GM19351 (cell line): ENCODE measurements around the gene ANXA7.

Source experiments
- ATAC-seq: cut with Tn5 transposase; IDR thresholded peaks from one replicate; pipeline ENCODE4 v1.9.1; 2021; ENCODE audit warnings: mild to moderate bottlenecking, moderate library complexity; ENCODE audit not compliant: unreplicated experiment

Gene ANXA7

DNA sequence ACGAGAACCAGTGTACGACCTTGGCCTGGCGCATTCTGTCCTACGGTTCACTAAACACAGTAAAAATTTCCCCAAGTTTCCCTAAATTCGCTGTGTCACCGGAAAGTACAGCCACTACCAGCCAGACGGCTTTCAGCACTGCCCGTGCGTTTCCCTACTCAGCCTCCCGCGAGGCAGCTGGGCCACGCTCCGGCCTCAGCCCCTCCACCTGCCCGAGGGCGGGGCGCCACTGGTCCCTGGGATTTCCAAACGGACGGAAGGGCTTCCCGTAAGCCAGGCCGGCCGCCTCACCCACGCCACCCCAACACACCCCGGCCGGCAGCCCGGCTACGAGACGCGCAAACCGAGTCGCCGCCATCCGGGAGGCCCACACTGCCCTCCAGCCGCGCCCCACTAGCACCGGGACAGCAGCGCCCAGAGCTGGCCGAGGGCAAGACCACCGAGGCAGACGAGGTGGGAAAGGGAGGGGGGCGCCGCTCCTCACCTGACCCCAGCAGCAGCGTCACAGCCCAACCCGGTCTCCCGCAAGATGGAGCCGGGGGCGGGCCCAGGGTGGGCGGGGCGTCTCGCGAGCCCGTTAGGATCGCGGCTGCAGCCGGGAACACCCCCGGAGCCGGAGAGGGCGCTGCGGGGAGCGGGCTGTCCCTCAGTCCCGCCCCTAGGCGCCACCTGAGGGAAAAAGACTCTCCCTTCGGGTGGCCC, at the start of gene ANXA7:
Gene ANXA7, minus strand, starts transcription at position 531 of the 702 bp plus-strand sequence. CDS start 13,202 bp downstream, outside the sequence.
- ATAC-seq, result peak; percentile 85

DNA sequence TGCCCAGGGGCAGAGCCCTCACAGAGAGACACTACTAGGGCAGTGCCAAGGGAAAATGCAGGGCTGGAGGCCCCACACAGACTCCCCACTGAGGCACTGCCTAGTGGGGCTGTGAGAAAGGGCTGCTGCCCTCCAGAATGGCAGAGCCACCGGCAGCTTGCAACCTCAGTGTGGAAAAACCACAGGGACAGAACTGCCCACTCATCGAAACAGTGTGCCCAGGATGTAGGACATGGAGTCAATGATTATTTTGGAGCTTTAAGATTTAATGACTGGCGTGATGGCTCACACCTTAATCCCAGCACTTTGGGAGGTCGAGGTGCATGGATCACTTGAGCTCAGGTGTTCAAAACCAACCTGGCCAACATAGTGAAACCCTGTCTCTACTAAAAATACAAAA, 47.0 kb upstream of the ANXA7 start:
- ATAC-seq, result no peak

DNA sequence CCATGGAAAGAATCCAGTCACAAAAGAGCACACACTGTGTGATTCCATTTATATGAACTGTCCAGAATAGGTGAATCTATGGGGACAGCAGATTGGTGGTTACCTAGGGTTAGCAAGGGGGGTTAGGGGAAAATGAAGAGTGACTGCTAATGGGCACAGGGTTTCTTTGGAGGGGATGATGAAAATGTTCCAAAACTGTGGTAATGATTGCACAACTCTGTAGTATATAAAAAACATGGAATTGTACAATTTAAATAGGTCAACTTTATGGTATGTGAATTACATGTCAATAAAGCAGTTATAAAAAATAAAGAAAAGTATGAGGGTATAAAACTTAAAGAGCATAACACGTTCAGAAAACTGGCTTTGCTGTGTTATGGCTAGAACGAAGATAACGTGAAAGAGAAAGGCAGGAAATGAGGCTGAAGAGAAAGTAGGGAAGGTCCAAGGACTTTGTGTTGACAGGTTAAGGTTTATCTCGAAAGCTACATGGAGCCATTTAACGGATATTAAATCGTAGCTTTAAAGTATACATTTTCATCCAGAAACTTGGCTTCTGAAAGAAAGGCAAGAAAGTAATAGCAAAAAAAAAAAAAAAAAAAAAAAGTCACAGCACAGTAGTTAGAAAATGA, 45.9 kb upstream of the ANXA7 start:
- no peak for ATAC-seq

DNA sequence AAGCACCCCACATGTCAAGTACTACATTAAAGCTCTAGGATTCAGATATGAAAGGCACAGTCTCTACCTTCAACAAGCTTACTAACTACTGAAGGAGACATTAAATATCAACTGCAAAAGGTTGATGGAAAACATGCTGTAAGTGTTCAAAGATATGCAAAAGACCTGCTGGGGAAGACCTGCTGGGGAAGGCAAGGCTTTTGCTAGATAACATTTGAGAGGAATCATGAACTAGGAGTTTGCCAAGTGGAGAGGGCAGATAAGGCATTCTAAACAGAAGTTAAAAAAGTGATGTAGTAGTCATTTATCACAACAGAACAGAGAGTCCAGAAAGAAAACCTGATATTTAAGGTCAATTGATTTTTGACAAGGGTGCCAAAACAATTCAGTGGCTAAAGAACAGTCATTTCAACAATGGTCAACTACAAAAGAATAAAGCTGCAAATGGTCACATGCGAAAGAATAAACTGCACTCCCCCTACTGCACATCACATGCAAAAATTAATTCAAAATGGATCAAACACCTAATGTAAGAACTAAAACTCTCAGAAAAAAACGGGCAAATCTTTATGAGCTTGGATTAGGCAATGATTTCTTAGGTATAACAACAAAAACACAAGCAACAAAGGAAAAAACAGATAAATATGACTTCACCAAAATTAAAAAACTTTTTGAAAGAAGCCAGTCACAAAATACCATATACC, 42.5 kb upstream of the ANXA7 start:
- ATAC-seq, result no peak

DNA sequence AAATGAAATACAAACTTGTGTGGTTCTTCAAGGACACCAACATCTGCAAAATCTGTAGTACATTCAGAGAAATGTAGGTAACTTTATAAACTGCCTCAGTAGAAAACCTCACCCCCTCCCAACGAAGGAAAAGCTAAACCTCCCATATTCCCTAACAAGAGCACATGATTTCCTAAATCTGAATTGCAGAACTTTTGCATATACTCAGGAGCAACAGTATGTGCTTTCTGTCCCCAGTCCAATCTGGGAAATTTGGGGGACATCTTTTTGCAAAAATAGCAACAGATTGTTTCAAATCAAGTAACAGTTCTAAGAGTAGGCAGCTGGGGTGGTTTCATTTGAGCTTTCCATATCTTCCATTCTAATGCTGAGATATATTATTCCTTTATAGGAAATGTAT, 35.3 kb upstream of the ANXA7 start:
- ATAC-seq, result no peak

DNA sequence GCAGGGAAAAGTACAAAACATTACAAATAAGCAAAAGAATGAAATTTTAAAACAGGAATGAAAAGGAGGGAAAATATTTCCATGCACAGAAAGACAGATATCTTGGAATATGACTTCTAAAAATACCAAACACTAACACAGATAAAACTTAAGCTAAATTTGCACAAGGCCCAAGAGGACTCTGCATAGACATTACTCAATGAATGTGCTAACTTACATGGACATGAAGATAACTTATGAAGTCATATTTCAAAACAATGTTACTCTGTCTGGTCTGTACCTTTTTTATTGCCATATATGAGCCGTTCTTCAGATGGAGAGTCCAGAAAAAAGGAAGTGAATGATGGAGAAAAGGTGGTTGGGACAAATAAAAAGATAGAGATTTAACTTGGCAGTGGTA, 34.5 kb upstream of the ANXA7 start:
- no peak for ATAC-seq

DNA sequence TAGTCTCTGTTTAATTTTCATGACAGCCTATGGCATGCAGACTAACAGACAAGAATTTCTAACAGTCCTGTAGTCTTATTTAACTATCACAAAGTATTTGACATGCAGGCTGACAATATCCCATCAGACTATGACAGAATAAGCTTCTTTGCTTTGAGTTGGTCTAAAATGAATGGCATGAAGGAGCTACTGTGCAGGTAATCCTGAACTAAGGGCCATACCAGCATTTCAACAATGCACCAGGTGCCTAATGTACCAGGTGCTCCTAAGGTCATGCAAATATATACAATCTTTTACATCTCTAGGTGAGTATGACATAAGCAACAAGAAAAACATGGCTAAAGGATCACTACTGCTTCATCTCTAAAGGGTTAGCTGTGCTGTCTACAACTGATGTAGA, 33.1 kb upstream of the ANXA7 start:
- ATAC-seq, result no peak

DNA sequence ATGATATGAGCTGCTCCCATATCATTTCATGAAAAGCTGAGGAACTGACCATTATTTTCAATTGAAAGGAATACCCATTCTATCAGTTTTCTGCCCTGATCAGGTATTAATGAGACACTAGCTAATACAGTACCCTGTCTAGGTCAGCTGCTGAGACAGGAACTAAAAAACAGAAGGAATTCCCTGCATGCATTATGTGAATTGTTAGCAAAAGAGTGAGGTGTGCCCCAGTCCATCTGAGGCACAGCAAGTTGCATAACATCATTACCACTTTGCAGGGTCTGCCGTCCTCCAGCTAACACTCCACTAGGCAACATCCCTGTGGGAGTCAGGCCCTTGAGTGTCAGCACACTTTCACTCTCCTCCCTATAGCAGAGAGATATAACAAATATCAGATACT, 30.6 kb upstream of the ANXA7 start:
- no peak for ATAC-seq

DNA sequence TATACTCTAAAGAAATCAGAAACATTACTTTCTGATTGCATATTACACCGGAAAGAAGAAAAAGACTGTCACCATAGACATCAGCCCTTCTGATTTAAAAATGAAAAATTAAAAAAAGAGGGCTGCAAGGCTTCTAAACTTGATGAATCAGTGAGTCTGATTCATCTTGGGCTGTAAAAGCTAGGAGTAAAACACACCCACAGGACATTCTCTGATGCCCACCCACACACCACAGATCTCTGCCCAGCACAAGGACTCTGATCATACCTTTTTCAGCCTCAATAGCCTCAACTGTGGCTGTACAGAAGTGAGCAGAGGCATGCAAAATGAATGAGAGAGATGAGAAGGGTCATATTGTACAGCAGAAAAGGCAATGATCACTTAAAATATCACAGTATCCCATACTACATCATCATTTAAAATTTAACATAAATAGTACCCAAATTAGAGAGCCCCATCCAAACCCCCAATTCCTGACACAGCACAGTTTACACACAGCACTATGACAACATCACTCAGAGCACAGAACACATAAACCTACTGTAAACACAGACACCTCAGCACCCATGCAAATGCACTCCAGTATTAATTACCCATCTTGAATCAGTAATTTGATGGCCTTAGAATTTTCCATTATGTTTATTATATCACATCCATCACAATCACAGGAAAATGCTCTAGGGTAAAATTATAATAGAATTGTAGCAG, 25.9 kb upstream of the ANXA7 start:
- no peak for ATAC-seq

DNA sequence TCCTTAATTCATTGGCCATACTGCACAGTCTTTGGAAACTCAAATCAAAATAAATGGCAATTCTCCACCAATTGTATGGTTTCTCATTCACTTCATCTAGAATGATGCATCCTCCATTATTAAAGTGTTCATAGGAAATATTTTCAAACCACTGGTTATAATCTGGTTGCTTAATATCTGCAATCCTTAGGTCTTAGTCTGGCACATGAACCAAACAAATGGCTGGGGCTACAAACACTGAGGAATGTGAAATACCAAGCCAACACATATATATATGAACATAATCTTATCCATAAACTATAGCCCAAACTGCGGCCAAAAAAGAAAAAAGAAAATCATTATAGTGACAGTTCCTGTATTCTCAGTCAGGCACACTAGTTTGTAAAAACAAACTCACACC, 25.2 kb upstream of the ANXA7 start:
- ATAC-seq, result no peak

DNA sequence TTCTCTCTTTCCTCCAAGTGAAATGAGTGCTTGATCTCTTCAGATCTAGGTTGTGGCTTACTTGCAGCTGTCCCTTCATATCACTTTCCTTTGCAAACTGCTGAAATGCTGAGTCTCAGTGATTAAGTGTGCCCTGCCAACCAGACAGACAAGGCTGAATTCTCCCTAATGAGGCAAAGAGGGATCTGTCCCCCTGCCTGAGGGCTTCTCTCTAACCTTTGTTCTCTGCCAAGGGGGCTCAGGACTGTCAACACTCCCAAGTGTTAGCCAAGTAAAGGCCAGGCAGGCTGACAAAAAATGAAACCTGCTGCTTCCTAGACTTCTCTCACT, 19.6 kb upstream of the ANXA7 start, which contains the start of gene MSS51:
Gene MSS51, minus strand, starts transcription at position 24 of the 330 bp plus-strand sequence. CDS start 5,277 bp downstream, outside the sequence.
- ATAC-seq, result no peak

DNA sequence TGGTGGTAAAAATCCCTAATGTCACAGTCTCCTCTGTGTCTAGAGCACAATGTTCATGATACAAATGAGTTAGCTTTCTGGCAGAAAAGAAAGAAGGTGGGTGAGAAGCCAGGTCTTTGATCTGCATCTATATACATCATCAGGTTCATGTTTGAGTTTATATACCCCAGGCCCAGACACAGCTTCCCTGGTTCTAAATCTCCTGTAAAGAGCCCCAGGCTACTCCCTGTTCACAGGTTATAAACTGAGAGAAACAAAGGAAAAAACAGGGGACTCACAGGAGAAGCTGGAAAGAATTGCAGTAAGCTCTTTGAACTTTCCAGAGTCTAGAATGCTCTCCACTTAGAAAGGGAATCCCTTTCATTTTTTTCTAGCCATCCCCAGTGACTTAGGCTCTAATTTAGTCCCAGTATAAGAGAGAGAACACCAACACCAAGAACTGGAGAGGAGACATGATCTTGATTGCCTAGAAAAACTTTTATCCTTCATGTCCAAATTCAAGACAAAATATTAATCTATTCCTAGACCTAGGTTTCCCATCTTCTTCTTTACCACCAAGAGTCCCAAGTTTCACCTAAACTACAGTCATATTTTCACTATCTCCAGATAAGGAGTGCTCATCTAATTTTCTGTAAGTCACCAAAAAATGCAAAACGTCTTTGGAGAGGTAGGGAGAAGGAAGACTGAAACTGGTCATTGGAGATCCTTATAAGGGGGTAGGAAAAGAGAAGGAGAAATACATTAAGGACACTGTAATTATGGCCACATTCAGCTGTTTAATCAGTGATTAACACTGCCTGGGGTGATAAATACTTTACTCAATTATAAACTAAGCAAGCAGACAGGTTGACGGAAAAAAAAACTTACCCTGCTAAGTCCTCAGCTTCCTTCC, 19.0 kb upstream of the ANXA7 start:
- ATAC-seq, result no peak

DNA sequence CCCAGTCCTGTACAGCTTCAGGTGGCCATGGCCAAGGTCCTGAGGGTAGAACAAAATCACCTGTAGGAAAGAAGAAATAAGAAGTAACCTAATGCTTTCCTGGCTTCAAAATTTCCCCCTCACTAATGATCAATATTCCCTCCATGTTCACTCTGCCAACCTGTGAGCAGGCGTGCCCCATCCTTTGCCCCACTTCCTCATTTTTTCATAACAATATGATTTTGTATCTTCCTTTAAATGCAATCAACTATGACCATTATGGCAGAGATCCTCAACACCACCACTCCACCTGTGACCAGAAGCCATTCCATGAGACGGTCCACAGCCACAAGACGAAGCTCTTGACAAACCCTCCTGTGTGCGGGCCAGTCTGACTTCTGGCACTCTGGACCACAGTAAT, 12.5 kb upstream of the ANXA7 start:
- no peak for ATAC-seq

DNA sequence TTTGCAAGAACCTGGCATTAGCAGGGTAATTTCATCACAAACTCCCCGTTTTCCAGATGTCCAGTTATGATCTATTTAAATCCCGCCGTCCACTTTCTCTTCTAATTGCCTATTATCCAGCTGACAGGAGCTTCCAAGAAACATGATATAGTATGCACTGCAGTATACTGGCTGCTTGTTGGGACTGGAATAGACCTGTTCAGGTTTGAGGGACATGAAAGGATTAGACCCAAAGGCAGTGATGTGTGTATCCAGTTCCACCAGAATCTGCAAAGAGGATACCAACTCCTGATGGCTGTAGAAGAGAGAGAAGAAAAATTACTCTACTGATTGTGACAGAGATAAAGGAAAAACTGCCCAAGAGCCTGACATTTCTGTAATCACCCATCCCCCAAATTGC, 10.6 kb upstream of the ANXA7 start:
- ATAC-seq, result no peak

DNA sequence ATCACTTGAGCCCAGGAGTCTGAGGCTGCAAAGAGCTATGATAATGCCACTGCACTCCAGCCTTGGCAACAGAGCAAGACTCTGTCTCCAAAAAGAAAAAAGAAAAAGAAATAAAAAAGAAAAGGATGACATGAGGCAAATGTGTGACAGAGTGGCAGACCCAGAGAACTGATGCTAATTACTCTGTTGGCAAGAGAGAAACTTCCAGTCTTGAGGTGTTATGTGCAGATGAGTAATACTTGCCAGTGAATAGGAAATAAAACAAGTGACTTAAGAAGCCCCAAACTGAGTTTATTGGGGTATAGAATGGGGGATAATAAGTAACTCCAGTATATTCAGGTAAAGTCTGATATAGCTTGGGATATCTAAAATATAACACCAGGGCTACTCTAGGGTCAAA, 9.5 kb upstream of the ANXA7 start:
- no peak for ATAC-seq

DNA sequence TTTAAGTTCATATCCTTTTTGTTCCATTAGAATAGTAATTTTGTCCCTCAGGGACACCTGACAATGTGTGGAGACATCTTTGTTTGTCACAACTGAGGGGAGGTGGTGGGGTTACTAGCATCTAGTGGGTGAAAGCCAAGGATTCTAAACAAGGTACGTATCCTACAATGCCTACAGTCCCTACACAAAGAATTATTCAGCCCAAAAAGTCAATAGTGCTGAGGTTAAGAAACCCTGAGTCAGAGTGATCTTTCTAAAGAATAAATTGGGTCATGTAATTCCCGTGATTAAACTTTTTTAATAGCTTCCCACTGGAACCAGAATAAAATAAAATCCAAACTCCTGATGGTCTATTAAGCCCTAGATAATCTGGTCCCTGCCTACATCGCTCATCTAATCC, 2.7 kb upstream of the ANXA7 start:
- no peak for ATAC-seq

DNA sequence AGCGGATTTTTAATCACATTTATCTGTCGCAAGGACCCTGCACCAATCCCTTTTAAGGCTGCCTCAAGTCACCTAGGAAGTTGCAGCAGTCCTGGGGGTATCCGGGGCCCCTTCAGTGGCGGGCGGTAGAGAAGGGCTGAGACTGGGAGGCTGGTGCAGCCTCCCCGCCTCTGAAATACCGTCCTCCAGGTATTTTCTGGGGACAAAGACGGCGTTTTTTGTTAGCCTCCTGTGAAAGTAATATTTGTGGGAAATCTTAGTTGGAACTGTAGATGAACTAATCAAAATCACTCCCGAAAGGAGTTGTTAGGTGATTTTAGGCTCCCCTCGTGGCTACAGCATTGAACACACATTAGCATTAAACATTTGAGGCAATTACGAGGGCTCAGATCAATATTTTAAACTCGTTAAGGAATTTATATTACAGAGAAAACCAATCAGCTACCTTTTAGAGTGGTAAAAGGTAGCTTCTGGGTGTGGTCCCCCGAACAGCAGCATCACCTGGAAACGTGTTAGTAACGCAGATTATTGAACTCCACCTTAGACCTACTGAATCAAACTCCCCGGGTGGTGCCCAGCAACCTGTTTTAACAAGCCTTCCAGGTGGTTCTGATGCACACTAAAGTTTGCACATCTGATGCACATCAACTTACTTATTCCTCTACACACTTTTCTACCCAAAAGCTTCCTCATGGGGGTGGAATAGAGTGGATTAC, 530 bp upstream of the ANXA7 start:
- ATAC-seq, result peak; percentile 39

DNA sequence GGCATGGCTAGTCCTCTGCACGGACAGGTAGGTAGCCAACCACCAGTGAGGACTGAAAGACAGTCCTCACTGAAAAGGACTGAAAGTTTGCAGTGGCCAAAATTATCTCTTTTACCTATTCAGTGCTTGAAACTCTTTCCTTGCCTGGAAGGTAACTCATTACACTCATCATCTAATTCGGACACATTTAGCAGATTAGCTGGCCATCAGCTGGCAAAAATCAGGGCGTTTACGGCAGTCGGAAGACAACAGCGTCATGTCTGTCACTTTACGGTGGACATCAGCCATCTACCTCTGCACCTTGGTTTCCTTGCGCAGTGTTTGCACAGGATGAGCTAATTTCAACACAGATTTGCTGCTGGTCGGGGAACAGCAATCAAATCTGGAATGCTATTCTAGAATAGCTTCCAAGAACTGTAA, 740 bp downstream of the ANXA7 start:
- peak; percentile 39 for ATAC-seq

DNA sequence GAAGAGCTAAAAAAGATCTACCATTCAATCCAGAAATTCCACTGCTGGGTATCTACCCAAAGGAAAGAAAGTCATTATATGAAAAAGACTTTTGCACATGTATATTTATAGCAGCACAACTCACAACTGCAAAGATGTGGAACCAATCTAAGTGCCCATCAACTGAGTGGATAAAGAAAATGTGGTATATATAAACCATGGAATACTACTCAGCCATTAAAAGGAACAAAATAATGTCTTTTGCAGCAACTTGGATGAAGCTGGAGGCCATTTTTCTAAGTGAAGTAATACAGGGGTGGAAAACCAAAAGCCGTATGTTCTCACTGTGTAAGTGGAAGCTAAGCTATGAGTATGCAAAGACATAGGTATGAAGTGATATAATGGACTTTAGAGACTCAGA, 3.0 kb downstream of the ANXA7 start:
- no peak for ATAC-seq

DNA sequence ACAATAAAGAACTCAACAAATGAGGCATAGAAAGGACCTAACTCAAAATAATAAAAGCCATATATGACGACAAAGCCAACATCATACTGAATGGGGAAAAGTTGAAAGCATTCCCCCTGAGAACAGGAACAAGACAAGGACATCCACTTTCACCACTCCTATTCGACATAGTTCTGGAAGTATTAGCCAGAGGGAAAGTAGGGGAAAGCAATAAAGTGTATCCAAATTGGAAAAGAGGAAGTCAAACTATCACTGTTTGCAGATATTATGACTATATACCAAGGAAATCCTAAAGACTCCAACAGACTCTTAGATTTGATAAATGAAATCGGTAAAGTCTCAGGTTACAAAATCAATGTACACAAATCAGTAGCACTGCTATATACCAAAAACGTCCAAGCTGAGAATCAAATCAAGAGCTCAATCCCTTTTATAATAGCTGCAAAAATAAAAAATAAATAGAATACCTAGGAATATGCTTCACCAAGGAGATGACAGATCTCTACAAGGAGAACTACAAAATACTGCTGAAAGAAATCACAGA, 4.8 kb downstream of the ANXA7 start:
- no peak for ATAC-seq
